Stimulated activated CD8-positive, alpha-beta memory T cell treated with anti-CD3 and anti-CD28 coated beads, Interleukin-12 subunit alpha, Interleukin-12 subunit beta, amount 100 ng/mL, for 24 hours (primary cell): Measurements from ENCODE around the gene MRGPRX3.

Experiments used
- DNase-seq: peaks from one replicate; pipeline ENCODE4 v3.0.0-alpha.2; 2020; ENCODE audit errors: extremely low read depth

Gene MRGPRX3

DNA sequence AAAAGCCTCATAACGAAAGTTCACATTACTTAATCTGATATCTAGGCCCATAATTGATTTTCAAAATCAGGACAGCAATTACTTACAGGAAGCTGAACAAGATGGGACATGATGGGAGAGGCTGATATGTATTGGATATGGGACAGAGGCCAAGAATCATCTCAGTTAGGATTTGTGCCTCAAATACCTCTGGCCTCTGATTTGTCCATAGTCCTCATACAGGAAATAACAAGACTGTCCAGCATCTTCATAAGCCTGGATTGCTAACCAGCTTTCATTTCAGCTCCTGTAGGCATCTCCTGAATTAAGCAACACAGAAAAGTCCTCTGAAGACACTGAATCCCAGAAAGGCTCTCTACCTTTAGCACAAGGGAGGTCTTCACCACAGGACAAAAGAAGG lies 36.0 kb downstream of the MRGPRX3 start:
- DNase-seq: no peak

GRCh38 chr11:18171377-18172000 lies 39.1 kb downstream of the MRGPRX3 start:
- no peak for DNase-seq

GRCh38 chr11:18172666-18173065 lies 40.3 kb downstream of the MRGPRX3 start, which contains the start of gene MRGPRX4:
Gene MRGPRX4, plus strand, starts transcription at chr11:18172837. Its CDS starts 420 bp downstream, at chr11:18173257.
- no peak for DNase-seq

DNA sequence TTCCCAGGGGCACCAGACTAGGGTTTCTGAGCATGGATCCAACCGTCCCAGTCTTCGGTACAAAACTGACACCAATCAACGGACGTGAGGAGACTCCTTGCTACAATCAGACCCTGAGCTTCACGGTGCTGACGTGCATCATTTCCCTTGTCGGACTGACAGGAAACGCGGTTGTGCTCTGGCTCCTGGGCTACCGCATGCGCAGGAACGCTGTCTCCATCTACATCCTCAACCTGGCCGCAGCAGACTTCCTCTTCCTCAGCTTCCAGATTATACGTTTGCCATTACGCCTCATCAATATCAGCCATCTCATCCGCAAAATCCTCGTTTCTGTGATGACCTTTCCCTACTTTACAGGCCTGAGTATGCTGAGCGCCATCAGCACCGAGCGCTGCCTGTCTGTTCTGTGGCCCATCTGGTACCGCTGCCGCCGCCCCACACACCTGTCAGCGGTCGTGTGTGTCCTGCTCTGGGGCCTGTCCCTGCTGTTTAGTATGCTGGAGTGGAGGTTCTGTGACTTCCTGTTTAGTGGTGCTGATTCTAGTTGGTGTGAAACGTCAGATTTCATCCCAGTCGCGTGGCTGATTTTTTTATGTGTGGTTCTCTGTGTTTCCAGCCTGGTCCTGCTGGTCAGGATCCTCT lies 41.0 kb downstream of the MRGPRX3 start:
- DNase-seq: no peak
